Astrocyte (in vitro differentiated cells and primary cell): ENCODE data around the gene F13A1.

Source experiments
- EZH2 ChIP-seq: IDR thresholded peaks from 2 replicates; pipeline ENCODE4 v1.6.1; 2012; ENCODE audit warnings: mild to moderate bottlenecking, low read length, inconsistent platforms; ENCODE audit not compliant: insufficient read depth
- TF ChIP-seq, protein P1 (sequence below): IDR thresholded peaks from 2 replicates; pipeline ENCODE4 v1.5.1; 2011; ENCODE audit warnings: low read depth, mild to moderate bottlenecking, inconsistent platforms, low read length, moderate library complexity; ENCODE audit not compliant: insufficient read depth

DNA sequence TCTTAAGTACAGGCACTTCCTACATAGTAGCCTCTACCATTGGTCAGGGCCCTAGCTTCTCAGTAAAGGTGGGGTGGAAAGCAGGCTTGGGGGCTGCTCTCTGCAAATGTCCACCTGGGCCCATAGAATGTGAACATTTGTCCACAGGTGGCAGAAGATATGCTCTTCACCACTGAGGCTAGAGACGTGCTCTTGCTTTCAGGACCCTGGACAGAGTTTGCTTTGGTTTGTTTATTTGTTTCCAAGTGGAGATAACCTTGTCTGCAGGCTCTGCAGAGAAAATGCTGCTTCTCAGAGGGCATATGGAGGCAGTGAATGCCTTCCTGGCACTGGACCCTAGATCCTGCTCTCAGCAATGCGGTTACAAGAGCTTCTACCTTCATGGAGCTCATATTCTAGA, 129.0 kb downstream of the F13A1 start:
- TF ChIP-seq, protein P1, sequence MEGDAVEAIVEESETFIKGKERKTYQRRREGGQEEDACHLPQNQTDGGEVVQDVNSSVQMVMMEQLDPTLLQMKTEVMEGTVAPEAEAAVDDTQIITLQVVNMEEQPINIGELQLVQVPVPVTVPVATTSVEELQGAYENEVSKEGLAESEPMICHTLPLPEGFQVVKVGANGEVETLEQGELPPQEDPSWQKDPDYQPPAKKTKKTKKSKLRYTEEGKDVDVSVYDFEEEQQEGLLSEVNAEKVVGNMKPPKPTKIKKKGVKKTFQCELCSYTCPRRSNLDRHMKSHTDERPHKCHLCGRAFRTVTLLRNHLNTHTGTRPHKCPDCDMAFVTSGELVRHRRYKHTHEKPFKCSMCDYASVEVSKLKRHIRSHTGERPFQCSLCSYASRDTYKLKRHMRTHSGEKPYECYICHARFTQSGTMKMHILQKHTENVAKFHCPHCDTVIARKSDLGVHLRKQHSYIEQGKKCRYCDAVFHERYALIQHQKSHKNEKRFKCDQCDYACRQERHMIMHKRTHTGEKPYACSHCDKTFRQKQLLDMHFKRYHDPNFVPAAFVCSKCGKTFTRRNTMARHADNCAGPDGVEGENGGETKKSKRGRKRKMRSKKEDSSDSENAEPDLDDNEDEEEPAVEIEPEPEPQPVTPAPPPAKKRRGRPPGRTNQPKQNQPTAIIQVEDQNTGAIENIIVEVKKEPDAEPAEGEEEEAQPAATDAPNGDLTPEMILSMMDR: no peak
- no peak for TF ChIP-seq EZH2
